Panc1 (cell line): ENCODE measurements around the gene OR52E6.

Experiments
- POLR2AphosphoS5 ChIP-seq: IDR thresholded peaks from 2 replicates; pipeline ENCODE4 v1.6.1; 2012; ENCODE audit warnings: mild to moderate bottlenecking, low read depth, low read length, moderate library complexity
- SIN3A ChIP-seq: IDR thresholded peaks from 2 replicates; pipeline ENCODE4 v1.6.1; 2012; ENCODE audit warnings: low read depth, mild to moderate bottlenecking, low read length, moderate library complexity, borderline replicate concordance; ENCODE audit not compliant: insufficient read depth
- TCF7L2 ChIP-seq: IDR thresholded peaks from 2 replicates; pipeline ENCODE4 v1.6.1; 2011; ENCODE audit warnings: mild to moderate bottlenecking, low read depth, low read length, inconsistent platforms
- TF ChIP-seq, protein P1 (sequence below): fragments of 450-650 bp; IDR thresholded peaks from 2 replicates; pipeline ENCODE4 v1.5.1; 2017; ENCODE audit warnings: mild to moderate bottlenecking
- TF ChIP-seq, protein P2 (sequence below), 2 experiments: IDR thresholded peaks; 2 replicates each; pipeline ENCODE4 v1.6.1; 2011 to 2012; ENCODE audit warnings: low read depth in 2 of 2, control low read depth in 1 of 2, low read length in 1 of 2, mild to moderate bottlenecking in 1 of 2, moderate library complexity in 1 of 2; ENCODE audit not compliant: insufficient read depth in 1 of 2

DNA sequence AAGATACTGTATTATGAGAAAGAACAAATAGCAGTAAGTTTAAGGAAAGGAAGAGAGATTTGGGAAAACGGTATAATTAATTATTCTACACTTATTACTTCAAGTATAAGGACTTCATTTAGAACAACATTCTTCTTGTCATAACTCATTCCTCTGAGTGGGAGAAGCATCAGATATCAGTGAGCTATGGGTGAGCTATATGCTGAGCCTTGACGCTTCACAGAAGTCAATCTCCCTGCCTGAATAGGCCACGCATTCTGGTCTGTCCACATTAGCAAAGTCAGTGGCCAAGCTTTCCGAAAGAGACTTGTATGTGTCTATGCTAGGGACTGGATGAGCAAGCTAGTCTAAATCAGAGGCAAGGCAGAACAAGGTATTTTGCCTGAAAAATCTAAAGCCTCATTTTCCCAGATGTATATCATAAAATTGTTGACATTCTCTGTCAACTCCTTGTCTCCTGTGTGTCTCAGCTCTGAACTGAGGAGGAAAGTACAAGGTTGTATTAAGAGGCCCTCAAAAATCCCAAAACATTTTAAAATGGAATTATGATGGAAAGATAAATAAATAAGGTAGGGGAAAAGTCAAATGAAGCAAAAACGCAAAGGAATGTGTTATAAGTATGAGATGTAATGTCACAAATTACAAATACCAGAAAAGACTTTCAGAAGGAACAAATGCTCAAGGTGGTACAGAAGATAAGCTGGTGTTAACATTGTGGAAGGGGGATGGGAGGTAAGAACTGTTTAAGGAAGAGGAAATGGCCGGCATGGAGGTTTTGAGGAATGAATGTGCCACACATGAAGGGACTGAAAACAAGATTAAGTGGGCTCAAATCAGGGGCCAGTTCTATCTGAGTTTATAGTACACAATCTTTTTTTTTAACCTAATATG, 31.5 kb downstream of the OR52E6 start:
- TF ChIP-seq, protein P1, sequence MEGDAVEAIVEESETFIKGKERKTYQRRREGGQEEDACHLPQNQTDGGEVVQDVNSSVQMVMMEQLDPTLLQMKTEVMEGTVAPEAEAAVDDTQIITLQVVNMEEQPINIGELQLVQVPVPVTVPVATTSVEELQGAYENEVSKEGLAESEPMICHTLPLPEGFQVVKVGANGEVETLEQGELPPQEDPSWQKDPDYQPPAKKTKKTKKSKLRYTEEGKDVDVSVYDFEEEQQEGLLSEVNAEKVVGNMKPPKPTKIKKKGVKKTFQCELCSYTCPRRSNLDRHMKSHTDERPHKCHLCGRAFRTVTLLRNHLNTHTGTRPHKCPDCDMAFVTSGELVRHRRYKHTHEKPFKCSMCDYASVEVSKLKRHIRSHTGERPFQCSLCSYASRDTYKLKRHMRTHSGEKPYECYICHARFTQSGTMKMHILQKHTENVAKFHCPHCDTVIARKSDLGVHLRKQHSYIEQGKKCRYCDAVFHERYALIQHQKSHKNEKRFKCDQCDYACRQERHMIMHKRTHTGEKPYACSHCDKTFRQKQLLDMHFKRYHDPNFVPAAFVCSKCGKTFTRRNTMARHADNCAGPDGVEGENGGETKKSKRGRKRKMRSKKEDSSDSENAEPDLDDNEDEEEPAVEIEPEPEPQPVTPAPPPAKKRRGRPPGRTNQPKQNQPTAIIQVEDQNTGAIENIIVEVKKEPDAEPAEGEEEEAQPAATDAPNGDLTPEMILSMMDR, result no peak
- TF ChIP-seq POLR2AphosphoS5, result no peak
- TF ChIP-seq, protein P2, sequence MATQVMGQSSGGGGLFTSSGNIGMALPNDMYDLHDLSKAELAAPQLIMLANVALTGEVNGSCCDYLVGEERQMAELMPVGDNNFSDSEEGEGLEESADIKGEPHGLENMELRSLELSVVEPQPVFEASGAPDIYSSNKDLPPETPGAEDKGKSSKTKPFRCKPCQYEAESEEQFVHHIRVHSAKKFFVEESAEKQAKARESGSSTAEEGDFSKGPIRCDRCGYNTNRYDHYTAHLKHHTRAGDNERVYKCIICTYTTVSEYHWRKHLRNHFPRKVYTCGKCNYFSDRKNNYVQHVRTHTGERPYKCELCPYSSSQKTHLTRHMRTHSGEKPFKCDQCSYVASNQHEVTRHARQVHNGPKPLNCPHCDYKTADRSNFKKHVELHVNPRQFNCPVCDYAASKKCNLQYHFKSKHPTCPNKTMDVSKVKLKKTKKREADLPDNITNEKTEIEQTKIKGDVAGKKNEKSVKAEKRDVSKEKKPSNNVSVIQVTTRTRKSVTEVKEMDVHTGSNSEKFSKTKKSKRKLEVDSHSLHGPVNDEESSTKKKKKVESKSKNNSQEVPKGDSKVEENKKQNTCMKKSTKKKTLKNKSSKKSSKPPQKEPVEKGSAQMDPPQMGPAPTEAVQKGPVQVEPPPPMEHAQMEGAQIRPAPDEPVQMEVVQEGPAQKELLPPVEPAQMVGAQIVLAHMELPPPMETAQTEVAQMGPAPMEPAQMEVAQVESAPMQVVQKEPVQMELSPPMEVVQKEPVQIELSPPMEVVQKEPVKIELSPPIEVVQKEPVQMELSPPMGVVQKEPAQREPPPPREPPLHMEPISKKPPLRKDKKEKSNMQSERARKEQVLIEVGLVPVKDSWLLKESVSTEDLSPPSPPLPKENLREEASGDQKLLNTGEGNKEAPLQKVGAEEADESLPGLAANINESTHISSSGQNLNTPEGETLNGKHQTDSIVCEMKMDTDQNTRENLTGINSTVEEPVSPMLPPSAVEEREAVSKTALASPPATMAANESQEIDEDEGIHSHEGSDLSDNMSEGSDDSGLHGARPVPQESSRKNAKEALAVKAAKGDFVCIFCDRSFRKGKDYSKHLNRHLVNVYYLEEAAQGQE (IDR thresholded peaks at IDR 0.05; ENCODE audit: insufficient read depth in 1 of 2, low read depth in 2 of 2, low read length in 1 of 2), result no peak
- no peak for TF ChIP-seq SIN3A
- no peak for TF ChIP-seq TCF7L2
